ENCODE results near the gene IRF4. TPM values are rescaled to one million over a fixed set of nuclear protein-coding genes. Genes with fewer than 3 reads are reported as not detected.

The IRF4 gene
- total RNA-seq, 6 experiments from 2014 or later = not detected

DNA sequence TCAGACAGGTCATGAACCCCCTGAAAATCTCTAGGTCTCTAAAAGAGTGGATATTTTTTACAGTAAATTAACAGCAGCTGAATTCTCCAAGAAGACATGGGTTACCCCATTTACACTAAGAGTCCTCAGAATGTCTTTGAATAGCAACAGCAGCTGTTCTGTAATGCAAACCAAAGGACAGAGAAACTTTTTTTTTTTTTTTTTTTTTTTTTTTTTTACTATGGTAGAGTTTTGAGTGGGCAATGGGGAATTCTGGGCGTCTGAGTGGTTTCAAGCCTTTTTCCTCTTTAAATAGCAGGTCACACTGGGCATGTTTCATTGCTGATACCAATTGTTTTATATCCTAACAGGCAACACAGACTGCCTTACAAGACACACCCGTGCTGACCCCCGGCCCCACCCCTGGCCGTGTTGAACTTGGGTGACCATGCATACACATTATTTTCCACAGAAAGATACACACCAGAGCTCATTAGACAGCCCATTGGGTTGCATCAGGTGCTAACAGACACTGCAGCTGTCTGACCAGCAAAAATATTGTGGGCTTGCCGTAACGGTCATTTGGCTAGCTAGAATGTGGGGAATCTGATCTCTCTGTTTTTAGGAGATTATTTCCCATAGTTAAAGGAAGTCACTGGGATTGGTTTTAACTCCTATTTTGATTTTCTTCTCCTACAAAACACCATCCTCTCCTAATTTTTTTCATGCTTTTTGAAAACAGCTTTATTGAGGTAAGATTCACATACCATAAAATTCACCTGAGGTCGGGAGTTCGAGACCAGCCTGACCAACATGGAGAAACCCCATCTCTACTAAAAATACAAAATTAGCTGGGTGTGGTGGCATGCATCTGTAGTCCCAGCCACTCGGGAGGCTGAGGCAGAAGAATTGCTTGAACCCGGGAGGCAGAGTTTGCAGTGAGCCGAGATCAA, 26.7 kb upstream of the IRF4 start:
- TF ChIP-seq, protein P1, sequence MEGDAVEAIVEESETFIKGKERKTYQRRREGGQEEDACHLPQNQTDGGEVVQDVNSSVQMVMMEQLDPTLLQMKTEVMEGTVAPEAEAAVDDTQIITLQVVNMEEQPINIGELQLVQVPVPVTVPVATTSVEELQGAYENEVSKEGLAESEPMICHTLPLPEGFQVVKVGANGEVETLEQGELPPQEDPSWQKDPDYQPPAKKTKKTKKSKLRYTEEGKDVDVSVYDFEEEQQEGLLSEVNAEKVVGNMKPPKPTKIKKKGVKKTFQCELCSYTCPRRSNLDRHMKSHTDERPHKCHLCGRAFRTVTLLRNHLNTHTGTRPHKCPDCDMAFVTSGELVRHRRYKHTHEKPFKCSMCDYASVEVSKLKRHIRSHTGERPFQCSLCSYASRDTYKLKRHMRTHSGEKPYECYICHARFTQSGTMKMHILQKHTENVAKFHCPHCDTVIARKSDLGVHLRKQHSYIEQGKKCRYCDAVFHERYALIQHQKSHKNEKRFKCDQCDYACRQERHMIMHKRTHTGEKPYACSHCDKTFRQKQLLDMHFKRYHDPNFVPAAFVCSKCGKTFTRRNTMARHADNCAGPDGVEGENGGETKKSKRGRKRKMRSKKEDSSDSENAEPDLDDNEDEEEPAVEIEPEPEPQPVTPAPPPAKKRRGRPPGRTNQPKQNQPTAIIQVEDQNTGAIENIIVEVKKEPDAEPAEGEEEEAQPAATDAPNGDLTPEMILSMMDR (IDR thresholded peaks at IDR 0.05) = no peak
- Mint-ChIP-seq H3K27ac (no peak overlapping the region), H3K4me3 (no peak overlapping the region), H3K36me3 (ENCODE audit: low read depth) (peaks cover 7% of the 10 kb centered on the region; the same call in 1 of the 2 replicates), H3K27me3 (ENCODE audit: insufficient read depth) (peaks cover 5% of the 10 kb centered on the region), H3K9me3 (peaks cover 21% of the 10 kb centered on the region), H3K4me1 (ENCODE audit: low read depth) (no peaks in the 10 kb centered on the region)
- DNase-seq = no peak

DNA sequence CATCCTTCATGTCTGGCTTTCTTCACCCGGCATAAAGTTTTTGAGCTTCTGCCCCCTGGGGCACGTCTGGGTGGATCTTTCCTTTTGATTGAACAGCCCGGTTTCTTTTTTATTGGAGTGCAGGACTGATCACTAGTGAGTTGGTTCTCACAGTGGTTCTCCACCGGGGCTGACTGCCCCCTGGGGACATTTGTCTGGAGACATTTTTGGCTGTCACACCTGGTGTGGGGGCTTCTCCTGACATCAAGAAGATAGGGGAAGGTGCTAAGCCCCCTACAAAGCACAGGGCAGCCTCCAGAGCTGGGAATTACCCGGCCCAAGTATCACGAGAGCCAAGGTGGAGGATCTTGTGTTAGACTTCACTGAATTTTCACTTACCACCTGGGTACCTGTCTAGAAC, 25.7 kb upstream of the IRF4 start:
- Mint-ChIP-seq H3K27me3 (ENCODE audit: insufficient read depth) (peaks cover 10% of the 10 kb centered on the region), H3K4me1 (ENCODE audit: low read depth) (no peaks in the 10 kb centered on the region), H3K36me3 (ENCODE audit: low read depth) (peaks cover 7% of the 10 kb centered on the region; the same call in 1 of the 2 replicates), H3K4me3 (no peak overlapping the region), H3K27ac (no peak overlapping the region), H3K9me3 (peaks cover 21% of the 10 kb centered on the region)
- TF ChIP-seq, protein P1 (IDR thresholded peaks at IDR 0.05) = no peak
- no peak for DNase-seq

GRCh38 chr6:366389-367297, 24.9 kb upstream of the IRF4 start:
- Mint-ChIP-seq H3K27ac (no peak overlapping the region), H3K4me1 (ENCODE audit: low read depth) (no peaks in the 10 kb centered on the region), H3K4me3 (no peak overlapping the region), H3K9me3 (peaks cover 21% of the 10 kb centered on the region), H3K27me3 (ENCODE audit: insufficient read depth) (peaks cover 10% of the 10 kb centered on the region), H3K36me3 (ENCODE audit: low read depth) (peaks cover 7% of the 10 kb centered on the region; the same call in 1 of the 2 replicates)
- DNase-seq = no peak
- TF ChIP-seq, protein P1 (IDR thresholded peaks at IDR 0.05) = no peak

DNA sequence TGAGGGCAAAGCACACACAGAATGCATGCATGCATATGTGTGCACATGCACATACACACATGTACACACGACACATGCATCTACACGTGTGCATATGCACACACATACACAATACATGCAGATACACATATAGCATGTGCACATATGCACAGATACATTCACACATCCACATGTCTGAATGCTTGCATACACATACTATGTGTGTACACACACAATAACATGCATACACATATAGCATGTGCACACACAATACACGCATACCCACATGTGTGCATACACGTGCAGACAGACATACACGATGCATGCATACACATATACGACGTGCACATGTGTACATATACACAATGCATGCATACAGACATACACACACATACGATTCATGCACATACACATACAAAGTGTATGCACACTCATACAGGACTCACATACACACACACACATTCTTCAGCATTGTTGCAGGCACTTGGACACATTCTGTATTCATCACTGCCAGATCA, 24.2 kb upstream of the IRF4 start:
- no peak for DNase-seq
- Mint-ChIP-seq H3K9me3 (peaks cover 20% of the 10 kb centered on the region), H3K27me3 (ENCODE audit: insufficient read depth) (peaks cover 10% of the 10 kb centered on the region), H3K36me3 (ENCODE audit: low read depth) (peaks cover 7% of the 10 kb centered on the region; the same call in 1 of the 2 replicates), H3K4me1 (ENCODE audit: low read depth) (no peaks in the 10 kb centered on the region), H3K27ac (no peak overlapping the region), H3K4me3 (no peak overlapping the region)
- TF ChIP-seq, protein P1 (IDR thresholded peaks at IDR 0.05) = no peak

DNA sequence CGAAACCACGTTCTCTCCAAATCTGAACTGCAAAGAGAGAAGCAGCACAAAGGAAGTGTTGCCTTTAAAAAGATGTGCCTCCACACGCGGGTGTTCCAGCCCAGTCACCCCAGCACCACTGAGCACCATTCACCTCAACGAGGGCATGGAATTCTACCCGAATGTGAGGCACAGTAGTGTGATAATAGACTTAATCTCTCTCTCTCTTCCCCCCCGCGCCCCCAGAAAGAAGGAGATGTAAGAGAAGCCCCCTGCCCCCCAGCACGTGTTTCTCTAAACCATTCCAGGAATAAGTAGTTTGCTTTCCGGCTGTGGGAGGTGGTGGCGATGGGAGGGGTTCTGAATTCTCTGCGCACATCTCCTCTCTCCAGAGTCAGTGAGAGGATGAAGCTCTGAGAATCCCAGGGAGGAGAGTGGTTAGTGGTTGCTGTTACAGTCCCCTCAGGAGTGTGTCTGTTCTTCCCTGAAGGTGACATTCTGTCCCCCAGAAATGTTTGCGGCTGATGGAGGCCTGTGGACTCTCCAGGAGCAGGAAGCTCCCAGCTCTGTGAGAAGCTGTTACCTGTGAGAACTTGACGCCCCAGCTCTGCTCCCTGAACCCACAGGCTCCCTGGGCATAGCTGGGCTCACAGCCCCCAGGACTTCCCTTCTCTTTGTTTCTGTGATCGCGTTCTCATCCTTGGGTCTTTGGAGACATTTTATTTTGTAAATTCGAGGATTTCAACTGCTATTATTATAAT, 23.5 kb upstream of the IRF4 start:
- Mint-ChIP-seq H3K4me3 (no peak overlapping the region), H3K4me1 (ENCODE audit: low read depth) (no peaks in the 10 kb centered on the region), H3K27me3 (ENCODE audit: insufficient read depth) (peaks cover 10% of the 10 kb centered on the region), H3K27ac (no peak overlapping the region), H3K36me3 (ENCODE audit: low read depth) (peaks cover 7% of the 10 kb centered on the region; the same call in 1 of the 2 replicates), H3K9me3 (peaks cover 14% of the 10 kb centered on the region)
- TF ChIP-seq, protein P1 (IDR thresholded peaks at IDR 0.05) = no peak
- no peak for DNase-seq
